ENCODE measurements around the gene FMO5.
"Not testable (repeated sequence)": the region's sequence is repeated elsewhere in the genome, so short reads cannot be mapped to it uniquely, and the experiment has no call there.

Gene FMO5, protein sequence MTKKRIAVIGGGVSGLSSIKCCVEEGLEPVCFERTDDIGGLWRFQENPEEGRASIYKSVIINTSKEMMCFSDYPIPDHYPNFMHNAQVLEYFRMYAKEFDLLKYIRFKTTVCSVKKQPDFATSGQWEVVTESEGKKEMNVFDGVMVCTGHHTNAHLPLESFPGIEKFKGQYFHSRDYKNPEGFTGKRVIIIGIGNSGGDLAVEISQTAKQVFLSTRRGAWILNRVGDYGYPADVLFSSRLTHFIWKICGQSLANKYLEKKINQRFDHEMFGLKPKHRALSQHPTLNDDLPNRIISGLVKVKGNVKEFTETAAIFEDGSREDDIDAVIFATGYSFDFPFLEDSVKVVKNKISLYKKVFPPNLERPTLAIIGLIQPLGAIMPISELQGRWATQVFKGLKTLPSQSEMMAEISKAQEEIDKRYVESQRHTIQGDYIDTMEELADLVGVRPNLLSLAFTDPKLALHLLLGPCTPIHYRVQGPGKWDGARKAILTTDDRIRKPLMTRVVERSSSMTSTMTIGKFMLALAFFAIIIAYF

DNA sequence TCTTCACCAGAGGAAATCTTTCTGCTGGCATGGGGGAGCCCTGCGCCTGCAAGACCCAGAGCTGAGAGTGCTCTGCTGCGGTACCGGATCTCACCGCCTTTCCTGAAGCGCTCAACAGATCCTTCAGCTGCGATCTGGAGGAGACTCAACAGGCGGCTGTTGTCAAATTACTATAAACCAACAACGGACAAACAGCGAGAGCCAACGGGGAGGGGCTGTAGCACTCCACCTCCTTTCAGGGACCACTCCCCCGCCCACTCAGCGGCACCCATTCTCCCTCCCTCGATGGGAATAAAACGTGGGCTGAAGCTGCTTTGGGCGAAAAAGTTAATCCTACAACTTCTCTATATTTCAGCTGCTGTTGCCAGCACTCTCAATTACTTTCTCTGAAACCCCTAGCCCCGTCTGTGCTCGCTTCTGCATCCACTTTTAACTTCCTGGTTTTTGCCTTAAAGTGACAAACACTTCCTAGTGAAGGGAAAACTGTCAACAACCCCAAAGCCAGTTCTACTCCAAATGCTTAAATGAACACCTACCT is at the start of gene FMO5:
Gene FMO5 (minus strand): TSS at position 147 of the 538 bp plus-strand sequence. CDS start 310 bp downstream, outside the sequence.
- peak; percentile 24 to 26 for DNase-seq

DNA sequence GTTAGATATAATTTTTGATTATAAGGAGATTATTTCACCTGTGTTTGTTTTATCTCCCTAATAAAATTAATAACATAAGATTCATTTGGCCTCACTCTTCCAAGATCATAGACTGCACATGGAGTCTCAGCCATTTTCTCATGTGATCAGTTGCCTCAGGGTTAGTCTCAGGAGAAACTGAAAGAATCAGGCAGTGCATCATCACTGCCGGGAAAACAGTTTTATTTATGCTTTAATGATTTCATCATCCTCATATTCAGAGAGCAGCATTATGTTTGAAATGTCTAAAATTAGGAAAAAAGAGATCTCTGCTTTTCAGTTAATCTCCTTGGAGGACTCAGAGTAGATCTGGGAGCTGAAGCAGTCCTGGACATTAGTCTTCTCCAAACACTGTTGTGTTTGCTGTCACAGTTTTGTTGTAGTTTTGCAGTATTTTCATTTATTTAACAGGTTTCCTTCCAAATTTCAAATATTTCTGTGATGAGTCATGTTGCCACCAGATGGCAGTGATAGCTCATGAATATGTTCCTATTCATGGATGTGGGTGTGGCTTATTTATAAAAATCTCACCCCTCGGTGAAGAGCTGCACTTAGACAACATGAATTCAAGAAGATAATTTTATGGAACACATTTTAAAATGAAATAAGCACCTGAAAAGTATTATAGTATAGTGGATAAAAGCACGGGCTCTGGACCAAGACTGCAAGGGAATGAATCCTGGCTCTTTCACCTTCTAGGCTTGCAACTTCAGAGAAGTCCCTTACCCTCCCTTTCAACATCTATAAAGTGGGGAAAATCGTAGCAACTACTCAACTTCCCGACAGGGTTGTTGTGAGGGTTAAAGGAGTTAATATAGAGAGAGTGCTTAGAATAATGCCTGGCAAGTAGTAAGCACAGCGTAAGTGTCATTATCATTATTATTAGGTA is 48.5 kb upstream of the FMO5 start:
- DNase-seq, result no peak

DNA sequence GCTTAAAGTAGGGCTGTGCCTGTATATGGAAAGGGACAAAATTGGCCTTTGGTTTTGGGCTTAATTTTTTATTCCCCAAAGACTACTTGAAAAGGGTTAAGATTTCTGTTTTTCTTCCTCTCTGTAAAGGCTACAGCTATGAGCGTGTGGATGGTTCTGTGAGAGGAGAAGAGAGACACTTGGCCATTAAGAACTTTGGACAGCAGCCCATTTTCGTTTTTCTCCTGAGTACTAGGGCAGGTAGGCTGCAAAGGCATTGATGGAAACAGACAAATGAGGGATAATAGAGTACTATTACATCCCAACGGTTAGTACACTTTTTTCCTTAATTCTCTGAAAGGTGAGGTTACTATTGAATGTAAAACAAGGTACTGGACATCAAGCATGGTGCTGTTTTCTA is 46.9 kb upstream of the FMO5 start:
- no peak for DNase-seq

DNA sequence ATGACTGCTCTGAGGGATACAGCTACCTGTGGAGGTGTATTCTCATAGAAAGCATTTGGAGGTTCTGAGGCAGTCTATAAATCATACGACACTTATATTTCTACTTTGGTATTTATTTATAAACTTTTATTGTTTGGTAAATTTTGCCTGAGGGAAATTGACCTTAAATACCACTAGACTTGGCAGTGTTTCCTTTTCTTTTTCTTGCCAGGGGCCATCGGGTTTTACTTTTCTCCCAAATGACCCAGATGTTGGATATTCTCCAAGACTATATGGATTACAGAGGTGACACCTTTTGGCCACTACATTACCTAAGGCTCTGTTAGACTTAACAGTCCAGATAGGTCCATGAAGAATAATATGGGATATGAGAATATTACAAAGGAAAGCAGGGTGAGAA is 45.6 kb upstream of the FMO5 start:
- DNase-seq, result no peak

DNA sequence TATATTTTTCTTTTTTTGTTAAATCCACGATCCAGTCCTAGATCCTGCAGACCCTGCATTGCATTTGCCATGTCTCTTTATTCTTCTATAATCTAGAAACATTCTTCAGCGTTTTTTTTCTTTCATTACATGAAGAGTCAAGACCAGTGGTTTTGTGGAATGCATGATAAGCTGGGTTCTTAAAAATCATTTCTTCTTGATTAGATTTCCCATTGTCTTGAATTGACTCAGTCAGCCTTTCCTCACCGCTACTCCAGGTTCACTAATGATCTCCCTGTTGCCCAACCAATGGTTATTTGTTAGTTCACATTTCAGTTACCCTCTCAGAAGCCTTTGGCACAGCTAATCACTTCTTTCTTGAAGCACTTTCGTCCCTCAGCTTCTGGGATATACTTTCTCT is 42.6 kb upstream of the FMO5 start:
- DNase-seq, result no peak

DNA sequence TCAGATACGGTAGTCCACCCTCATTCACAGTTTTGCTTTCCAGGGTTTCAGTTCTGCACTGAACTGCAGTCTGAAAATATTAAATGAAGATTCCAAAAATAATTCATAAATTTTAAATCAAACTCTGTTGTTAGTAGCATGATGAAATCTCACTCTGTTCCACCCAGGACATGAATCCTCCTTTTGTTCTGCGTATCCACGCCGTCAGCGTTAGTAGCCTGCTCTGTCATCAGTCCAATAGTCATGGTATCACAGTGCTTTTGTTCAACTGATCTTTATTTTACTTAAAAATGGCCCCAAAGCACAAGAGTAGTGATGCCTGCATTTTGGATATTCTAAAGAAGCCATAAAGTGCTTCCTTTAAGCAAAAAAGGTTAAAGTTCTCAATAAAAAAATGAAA is 41.2 kb upstream of the FMO5 start:
- DNase-seq, result no peak

DNA sequence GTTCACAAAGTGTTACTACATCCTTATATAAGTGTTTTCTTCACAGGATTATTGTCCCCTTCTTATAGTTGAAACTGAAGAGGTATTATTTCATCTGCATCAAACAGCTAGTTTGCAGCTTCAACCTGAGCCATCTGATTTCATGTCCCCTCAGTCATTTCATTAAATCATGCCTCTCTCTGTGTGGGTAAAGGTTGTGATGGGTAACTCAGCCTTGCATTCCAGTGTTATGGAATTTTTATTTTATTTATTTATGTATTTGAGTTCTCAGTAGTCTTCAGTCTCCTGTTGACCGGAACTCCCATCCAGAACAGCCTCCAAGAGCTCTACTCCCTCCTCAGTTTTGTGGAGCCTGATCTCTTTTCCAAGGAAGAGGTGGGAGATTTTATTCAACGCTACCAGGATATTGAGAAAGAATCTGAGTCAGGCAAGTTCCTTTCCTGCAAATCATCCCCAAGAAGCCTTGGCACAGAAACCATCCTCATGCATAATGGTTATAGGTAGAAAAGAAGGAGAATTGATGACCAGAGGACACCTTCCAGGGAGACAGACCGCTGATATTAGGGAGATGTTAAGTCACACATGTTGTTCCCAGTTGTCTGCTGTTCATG is 39.1 kb upstream of the FMO5 start:
- DNase-seq, result no peak

DNA sequence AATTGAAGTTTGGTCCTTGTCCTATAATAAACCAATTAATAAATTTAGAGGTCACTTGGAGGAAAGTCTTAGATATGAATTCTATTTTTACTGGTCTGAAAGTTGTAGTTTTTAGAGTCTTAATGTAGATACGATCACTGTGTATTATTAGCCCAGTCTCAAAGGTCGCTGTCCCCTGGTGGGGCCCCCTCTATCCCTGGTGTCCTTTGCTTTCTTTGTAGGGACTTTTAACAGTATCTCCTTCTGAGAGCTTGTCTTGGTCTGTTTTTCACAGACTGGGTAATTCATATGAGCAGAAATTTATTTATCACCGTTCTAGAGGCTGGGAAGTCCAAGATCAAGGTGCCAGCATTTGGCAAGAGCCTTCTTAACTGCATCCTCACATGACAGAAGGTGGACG is 35.8 kb upstream of the FMO5 start:
- no peak for DNase-seq

DNA sequence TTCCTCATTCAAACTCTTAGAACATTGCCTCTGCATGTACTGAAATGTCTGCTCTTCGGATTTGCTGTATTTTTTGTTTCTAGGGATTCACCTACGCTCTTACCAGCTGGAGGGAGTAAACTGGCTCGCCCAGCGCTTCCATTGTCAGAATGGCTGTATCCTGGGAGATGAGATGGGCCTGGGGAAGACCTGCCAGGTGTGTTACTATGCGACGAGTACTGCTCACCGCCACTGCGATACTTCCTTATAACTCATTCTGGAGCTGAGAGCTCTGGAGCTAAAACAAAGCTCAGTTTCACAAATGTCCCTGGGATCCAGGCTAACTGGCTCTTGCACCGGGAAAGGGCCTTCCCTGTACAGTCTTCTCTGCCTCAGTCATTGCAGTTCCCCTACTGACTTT is 27.4 kb upstream of the FMO5 start:
- no peak for DNase-seq

DNA sequence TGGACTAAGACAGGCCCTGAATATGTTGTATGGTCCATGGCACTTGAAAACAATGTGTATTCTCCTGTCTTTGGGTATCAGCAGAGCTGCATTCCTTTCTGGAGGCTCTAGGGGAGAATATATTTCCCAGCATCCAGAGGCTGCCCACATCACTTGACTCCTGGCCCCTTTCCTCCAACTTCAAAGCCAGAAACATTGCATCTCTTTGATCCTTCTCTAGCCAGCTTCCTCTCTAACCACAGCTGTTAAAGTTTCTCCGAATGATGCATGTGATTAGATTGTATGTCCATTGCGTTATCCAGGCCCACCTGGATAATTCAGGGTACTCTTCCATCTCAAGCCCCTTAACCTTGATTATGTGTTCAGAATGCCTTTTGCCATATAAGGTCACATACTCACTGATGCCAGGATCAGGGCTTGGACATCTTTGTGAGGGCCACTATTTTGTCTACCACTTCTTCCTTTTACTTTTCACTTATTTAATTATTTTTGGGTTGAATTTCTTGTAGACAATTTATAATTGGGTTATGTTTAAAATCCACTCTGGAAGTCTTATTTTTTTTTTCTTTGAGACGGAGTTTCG is 22.6 kb upstream of the FMO5 start:
- DNase-seq, result no peak

DNA sequence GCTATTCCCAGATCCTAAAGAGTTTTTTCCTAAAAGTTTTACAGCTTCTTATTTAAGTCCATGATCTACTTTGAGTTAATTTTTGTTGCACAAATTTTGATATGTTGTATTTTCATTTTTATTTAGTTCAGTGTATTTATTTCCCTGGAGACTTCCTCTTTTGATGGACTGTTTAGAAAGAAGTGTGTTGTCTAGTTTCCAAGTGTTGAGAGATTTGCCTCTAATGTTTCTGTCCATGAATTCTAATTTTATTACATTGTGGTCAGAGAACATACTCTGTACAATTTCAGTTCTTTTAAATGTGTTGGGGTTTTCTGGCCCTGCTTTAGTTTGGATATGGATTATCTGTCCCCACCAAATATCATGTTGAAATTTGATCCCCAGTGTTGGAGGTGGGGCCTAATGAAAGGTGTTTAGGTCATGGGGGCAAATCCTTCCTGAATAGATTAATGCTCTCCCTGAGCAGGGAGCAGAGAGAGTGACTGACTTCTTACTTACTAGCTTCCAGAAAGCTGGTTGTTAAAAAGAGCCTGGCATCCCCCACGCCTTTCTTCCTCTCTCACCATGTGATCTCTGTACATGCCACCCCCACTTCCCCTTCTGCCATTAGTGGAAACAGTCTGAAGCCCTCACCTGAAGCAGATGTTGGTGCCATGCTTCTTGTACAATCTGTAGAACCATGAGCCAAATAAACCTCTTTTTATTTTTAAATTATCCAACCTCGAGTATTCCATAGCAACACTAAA is 21.9 kb upstream of the FMO5 start:
- DNase-seq, result peak in 1 of 2 experiments; percentile 4

DNA sequence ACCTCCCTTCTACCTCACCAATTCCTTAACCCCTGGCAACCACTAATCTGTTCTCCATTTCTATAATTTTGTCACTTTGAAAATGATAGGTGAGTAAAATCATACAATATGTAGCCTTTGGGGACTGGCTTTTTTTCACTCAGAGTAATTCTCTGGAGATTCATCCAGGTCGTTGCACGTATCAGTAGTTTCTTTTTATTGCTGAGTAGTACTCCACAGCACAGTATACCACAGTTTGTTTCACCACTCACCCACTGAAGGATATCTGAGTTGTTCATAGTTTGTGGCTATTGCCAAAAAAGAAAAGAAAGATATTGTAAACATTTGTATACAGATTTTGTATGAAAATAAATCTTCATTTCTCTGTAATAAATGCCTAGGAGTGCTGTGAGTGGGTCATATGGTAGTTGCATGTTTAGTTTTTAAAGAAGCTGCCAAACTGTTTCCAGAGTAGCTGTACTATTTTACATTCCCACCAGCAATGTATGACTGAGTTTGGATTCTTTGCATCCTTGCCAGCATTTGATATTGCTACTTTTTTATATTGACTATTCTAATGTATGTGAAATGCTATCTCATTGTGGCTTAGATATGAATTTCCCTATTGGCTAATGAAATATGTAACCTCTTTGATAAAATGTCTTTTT is 21.0 kb upstream of the FMO5 start:
- no peak for DNase-seq

DNA sequence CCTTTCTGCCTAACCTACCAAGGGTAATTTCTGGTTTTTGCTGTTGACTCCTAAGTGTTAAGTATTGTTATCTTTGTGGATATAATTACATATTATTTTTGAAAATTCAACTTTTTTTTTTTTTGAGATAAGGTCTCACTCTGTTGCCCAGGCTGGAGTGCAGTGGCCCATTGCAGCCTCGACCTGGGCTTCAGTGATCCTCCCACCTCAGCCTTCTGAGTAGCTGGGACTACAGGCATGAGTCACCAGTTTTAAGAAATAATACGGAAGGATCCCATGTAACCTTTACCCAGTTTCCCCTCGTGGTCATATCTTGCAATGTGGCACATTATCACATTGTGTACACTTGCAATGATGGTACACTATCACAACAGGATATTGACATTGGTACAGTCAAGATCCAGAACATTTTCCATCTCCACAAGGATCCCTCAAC is 20.5 kb upstream of the FMO5 start:
- DNase-seq, result no peak

DNA sequence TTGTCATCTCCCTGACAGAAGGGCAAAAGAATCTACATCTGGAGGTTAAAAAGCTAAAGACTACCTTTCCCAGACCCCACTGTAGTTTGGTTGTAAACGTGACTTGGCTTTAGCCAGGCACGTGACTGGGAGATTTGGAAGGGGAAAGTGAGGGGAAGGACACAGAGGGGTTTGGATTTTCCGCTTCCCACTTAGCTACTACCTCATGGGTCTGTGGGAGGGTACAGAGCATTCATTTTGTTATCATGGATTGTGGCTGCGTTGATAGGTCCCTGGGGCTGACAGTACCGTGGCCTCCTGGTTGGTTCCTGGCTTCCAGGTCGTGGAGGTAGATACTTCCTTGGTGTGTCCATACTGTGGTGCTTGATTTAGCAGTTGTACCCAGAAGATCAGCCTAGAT is 20.0 kb upstream of the FMO5 start:
- no peak for DNase-seq

DNA sequence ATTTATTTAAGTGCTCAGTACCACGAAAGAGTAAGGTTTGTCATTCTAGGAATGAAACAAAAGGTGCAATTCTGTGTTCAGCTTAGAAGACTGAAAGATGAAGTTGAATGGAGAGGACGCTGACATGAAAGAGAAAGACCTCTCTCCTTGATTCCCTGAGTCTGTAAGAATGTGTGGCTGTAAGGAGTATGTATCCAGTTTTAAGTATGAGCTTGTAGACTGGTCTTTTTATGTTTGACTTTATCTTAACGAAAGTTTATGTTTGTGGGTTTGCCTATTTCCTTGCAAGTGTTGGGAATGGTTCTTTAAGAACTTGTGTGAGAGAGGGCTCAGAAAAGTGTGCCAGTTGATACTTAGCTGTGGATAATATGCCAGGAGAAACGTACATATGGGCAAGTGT is 18.7 kb upstream of the FMO5 start:
- no peak for DNase-seq

DNA sequence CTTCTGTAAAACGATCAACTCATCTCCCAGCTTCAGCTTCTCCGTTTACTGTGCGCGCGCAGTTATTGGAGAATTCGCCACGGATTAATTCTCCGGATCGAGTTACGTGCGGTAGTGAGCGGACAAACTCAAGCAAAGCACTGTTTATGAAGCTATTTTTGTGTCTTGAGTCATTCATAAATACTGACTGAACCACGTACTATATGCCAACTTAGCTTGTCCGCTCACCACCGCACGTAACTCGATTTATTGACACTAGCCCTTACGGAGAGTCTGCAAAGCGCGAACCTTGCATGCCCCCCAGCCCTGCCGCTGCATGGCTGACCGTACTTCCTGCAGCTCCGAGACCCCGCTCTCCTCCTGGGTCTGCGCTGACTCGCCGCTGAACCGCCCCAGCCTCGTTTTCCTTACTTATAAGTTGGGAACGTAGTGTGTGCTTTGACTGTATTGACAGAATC is 18.1 kb upstream of the FMO5 start:
- peak; percentile 4 to 12 for DNase-seq

DNA sequence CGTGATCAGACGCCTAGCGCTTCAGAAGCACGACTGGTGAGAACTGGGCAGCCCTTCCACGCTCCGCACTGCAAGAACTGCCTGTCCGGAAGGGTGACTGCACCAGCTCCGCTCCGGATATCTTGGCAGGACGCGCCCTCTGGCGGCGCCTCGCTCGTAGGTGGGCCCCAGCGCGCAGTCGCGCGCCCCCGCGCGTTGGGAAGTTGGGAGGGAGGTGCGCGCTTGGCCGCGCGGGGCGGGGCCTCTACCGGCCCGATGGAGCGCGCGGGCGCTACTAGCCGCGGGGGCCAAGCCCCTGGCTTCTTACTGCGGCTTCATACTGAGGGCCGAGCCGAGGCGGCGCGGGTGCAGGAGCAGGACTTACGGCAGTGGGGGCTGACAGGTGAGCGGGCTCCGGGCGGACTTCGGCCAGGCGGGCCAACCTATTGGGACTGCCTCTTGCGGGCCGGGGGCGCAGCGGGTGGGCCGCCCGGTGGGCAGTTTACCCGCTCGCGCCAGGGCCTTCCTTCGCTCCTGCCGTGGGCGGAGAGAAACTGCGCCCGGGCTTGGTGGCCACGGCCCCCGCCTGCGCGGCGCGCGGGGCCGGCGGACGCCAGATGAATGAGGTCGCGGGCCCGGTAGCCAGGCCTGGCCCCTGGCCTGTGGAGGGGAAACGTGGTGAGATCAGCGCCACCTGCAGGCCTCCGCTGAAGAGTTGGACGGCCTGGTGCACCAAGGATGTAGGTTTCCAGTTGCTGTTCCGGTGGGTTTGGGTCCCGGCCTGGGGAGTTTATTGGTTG is 17.5 kb upstream of the FMO5 start, which contains the start of gene CHD1L:
Gene CHD1L (plus strand): TSS at position 236 of the 779 bp plus-strand sequence. CDS start 20 bp downstream, at position 256.
- DNase-seq, result peak; percentile 91 to 95

DNA sequence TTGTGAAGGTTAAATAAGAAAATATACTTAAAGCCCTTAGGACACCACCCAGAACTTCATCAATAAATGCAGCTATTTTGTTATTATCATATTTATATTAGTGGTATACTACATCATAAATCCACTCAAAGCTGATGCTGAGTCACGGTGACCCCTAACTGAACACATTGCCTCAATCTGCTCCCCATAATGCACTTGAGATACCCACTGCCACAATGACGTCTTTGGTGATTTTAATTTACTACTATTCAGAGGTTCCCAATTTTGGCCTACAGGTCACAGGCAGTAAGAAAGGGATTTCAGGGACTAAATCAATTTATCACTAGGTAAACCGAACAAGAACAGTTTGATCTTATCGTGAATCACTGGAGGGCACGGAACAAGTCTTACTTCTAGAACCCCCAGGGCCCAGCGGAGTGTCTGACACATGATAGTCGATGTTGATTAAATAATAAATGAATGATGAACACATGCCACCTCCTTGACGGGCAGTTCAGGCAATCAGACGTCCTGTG is 16.9 kb upstream of the FMO5 start:
- DNase-seq, result no peak

DNA sequence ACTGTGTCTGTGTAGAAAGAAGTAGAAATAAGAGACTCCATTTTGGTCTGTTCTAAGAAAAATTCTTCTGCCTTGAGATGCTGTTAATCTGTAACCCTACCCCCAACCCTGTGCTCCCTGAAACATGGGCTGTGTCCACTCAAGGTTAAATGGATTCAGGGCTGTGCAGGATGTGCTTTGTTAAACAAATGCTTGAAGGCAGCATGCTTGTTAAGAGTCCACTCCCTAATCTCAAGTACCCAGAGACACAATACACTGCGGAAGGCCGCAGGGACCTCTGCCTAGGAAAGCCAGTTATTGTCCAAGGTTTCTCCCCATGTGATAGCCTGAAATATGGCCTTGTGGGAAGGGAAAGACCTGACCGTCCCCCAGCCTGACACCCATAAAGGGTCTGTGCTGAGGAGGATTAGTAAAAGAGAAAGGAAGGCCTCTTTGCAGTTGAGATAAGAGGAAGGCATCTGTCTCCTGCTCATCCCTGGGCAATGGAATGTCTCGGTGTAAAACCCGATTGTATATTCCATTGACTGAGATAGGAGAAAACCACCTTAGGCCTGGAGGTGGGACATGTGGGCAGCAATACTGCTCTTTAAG is 15.1 kb upstream of the FMO5 start:
- not testable (repeated sequence) for DNase-seq

All from stimulated activated CD4-positive, alpha-beta T cell treated with anti-CD3 and anti-CD28 coated beads, Interleukin-4, amount 100 ng/mL, for 4 hours (primary cell).